Measurements from ENCODE around the gene RMRP. TPM values are rescaled to one million over a fixed set of nuclear protein-coding genes. Genes with fewer than 3 reads are reported as not detected.

Gene RMRP
- total RNA-seq, 2 experiments from 2014 or later: 12,624 to 26,575 TPM

DNA sequence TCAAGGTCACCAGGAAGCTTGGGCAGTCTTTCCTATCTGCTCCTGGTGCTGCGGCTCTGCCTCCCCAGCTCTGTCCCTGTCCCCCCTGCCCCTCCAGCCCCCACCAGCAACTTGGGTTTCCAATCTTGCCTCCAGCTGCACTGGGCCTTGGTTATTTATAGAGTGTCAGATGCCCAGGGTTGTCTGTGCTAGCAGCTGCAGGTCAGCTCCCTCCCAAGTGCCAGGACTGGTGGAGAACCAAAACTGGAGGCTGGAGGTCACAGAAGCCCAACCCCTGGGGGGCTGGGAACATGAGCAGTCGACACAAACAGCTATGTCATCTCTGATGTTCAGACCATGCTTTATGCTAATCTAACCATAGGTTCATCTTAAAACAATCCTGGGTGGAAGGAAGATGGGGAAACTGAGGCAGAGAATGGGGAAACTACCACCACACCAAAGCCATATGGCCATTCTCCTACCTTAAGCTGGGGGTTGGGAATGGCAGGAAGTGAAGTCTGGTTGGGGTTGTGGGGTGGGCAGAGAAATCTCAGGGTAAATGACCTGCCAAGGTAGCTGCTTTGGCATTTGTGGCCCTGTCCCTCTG lies 30.2 kb upstream of the RMRP start:
- TF ChIP-seq, protein P1, sequence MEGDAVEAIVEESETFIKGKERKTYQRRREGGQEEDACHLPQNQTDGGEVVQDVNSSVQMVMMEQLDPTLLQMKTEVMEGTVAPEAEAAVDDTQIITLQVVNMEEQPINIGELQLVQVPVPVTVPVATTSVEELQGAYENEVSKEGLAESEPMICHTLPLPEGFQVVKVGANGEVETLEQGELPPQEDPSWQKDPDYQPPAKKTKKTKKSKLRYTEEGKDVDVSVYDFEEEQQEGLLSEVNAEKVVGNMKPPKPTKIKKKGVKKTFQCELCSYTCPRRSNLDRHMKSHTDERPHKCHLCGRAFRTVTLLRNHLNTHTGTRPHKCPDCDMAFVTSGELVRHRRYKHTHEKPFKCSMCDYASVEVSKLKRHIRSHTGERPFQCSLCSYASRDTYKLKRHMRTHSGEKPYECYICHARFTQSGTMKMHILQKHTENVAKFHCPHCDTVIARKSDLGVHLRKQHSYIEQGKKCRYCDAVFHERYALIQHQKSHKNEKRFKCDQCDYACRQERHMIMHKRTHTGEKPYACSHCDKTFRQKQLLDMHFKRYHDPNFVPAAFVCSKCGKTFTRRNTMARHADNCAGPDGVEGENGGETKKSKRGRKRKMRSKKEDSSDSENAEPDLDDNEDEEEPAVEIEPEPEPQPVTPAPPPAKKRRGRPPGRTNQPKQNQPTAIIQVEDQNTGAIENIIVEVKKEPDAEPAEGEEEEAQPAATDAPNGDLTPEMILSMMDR (conservative IDR thresholded peaks at IDR 0.05; ENCODE audit: low read length): no peak
- TF ChIP-seq EZH2phosphoT487 (IDR thresholded peaks at IDR 0.05; ENCODE audit: borderline replicate concordance, low read depth, low read length): no peak
- Histone ChIP-seq H3K9me2 (ENCODE audit: insufficient read depth, low read length) (no peaks in the 10 kb centered on the region), H3K27ac (ENCODE audit: low read depth, low read length, poor library complexity, severe bottlenecking) (no peak overlapping the region), H2AFZ (ENCODE audit: low read length) (peak overlapping the region; percentile 89; the same call in 1 of the 2 replicates), H3K4me1 (ENCODE audit: insufficient read depth, low read length, poor library complexity, severe bottlenecking) (peaks cover 51% of the 10 kb centered on the region), H3K4me2 (ENCODE audit: low read length) (peak overlapping the region; percentile 60), H3K79me2 (ENCODE audit: insufficient read depth, low read depth, low read length) (no peaks in the 10 kb centered on the region), H3K4me3 (ENCODE audit: low read depth, low read length, poor library complexity, severe bottlenecking) (no peak overlapping the region), H3K9me3 (ENCODE audit: low read length) (no peaks in the 10 kb centered on the region), H3K36me3 (ENCODE audit: insufficient read depth, low read length) (no peaks in the 10 kb centered on the region), H4K20me1 (ENCODE audit: insufficient read depth, low read length) (no peaks in the 10 kb centered on the region)
- DNase-seq (ENCODE audit: low spot score): no peak
- ChIA-PET CTCF (ENCODE audit: unreplicated experiment) (interaction anchor here (0.8 to 1.5 kb wide), 4 partner anchors 8 to 77 kb away, joined by 3 to 5 read pairs (median 4); no protein-coding TSS in a partner anchor), POLR2A (interaction anchor here (0.6 to 1.6 kb wide), 7 partner anchors 22 to 226 kb away, joined by 3 to 7 read pairs (median 4); partner anchors contain the start of gene SIT1)
- intact Hi-C loops (cut with micrococcal nuclease; ENCODE audit: unreplicated experiment): no loop called here
- BruUV-seq (replicated peaks): no TSS peak

DNA sequence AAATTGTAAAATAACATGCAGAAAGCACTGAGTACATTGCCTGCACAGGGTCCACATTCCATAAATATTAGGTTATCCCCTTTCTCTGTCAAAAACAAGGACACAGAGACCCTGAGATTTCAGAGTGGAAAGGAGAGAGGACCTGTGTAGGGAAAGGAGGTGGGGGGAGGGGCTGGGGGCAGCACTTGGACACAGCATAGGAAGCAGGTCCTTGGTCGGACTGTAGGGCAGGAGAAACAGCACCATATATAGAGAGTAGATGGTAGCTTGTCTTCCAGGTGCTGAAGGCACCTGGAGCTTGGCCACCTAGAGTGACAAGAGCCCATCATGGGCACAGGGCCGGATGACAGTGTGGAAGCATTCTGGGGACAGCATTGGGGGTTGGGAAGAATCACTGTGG lies 29.5 kb upstream of the RMRP start:
- intact Hi-C loops (cut with micrococcal nuclease; ENCODE audit: unreplicated experiment): no loop called here
- Histone ChIP-seq H3K79me2 (ENCODE audit: insufficient read depth, low read depth, low read length) (no peaks in the 10 kb centered on the region), H3K9me2 (ENCODE audit: insufficient read depth, low read length) (no peaks in the 10 kb centered on the region), H4K20me1 (ENCODE audit: insufficient read depth, low read length) (no peaks in the 10 kb centered on the region), H2AFZ (ENCODE audit: low read length) (peak overlapping the region; percentile 89; the same call in 1 of the 2 replicates), H3K36me3 (ENCODE audit: insufficient read depth, low read length) (no peaks in the 10 kb centered on the region), H3K4me1 (ENCODE audit: insufficient read depth, low read length, poor library complexity, severe bottlenecking) (peaks cover 51% of the 10 kb centered on the region), H3K4me3 (ENCODE audit: low read depth, low read length, poor library complexity, severe bottlenecking) (peak overlapping the region; percentile 18), H3K4me2 (ENCODE audit: low read length) (peak overlapping the region; percentile 60), H3K27ac (ENCODE audit: low read depth, low read length, poor library complexity, severe bottlenecking) (peak overlapping the region; percentile 65), H3K9me3 (ENCODE audit: low read length) (no peaks in the 10 kb centered on the region)
- ChIA-PET POLR2A (interaction anchor here (0.8 to 1.6 kb wide), 4 partner anchors 22 to 227 kb away, joined by 3 to 7 read pairs (median 4); no protein-coding TSS in a partner anchor), CTCF (ENCODE audit: unreplicated experiment) (interaction anchor here (0.8 to 1.5 kb wide), 3 partner anchors 9 to 76 kb away, joined by 3 to 5 read pairs (median 4); no protein-coding TSS in a partner anchor)
- DNase-seq (ENCODE audit: low spot score): peak; percentile 20
- TF ChIP-seq EZH2phosphoT487 (IDR thresholded peaks at IDR 0.05; ENCODE audit: borderline replicate concordance, low read depth, low read length): no peak
- TF ChIP-seq, protein P1 (conservative IDR thresholded peaks at IDR 0.05; ENCODE audit: low read length): no peak
- no TSS peak for BruUV-seq (replicated peaks)
